Thyroid gland (tissue), 4 donors: Measurements from ENCODE around the gene FGFBP2.

Experiments used
- CTCF ChIP-seq, 6 experiments: fragments of 200-600 bp in 3 of 6; fragments of 450-650 bp in 3 of 6; sonication (generic) in 3 of 6; IDR thresholded peaks; one replicate each; pipeline ENCODE4 v1.5.1; 2016 to 2019; ENCODE audit warnings: antibody characterized with exemption in 6 of 6, mild to moderate bottlenecking in 2 of 6, inconsistent platforms in 1 of 6, moderate library complexity in 1 of 6
- POLR2A ChIP-seq, 2 donors: fragments of 450-650 bp; IDR thresholded peaks; one replicate each; pipeline ENCODE4 v1.6.1; 2017; ENCODE audit warnings: antibody characterized with exemption in 2 of 2, mild to moderate bottlenecking in 2 of 2, moderate library complexity in 1 of 2

DNA sequence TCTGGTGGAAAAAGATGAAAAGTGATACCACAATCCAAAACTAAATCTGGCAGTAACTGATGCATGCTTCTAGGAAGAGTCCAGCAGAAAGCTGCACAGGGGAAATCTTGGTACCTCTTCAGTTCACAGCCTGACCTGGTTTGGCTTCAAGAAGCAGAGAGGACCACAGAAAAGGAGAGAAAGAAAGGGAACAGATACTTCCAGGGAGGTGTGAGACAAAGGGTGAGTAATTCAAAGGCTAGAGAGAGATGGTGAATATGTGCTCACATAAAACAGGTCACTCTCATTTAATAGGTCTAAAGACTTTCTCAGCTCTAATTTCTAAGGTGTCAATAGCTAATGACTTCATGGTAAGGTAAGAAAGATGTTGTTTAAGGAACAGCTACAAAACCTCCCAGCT is 11.2 kb downstream of the FGFBP2 start:
- TF ChIP-seq CTCF (IDR thresholded peaks at IDR 0.05): no peak
- no peak for TF ChIP-seq POLR2A (IDR thresholded peaks at IDR 0.05)
